Hematopoietic multipotent progenitor cell treated with erythropoietin and hydrocortisone succinate and interleukin-3 and kit ligand, for 6 days (in vitro differentiated cells): ENCODE measurements around the gene MPV17L.
A peak's percentile ranks its signal among the peaks of the same experiment; 100 is the strongest.
"Not testable (repeated sequence)": the region's sequence is repeated elsewhere in the genome, so short reads cannot be mapped to it uniquely, and the experiment has no call there.

ENCODE experiments used
- DNase-seq: peaks from one replicate; pipeline ENCODE4 v3.0.0-alpha.2; 2015

The MPV17L gene

DNA sequence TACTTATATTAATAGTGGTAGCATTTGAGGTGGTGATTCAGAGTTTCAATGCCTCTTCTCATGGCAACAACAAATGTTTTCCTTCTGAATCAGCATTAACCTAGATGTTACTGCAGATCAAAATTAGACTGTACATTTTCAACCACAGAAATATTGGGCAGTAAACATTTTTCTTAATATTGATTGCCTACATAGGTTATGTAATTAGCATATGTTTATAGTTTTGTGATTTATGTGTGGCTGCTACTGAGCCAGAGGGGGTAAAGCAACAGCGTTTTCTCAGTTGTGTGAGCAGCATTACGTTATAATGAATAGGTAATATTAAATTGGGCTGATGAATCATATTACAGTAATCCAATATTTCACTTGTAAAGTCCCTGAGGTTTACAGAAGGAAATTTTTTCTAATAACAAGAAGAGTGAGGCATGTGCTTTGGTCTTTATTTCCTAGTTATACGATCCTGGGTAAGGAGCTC is 20.0 kb downstream of the MPV17L start:
- no peak for DNase-seq

DNA sequence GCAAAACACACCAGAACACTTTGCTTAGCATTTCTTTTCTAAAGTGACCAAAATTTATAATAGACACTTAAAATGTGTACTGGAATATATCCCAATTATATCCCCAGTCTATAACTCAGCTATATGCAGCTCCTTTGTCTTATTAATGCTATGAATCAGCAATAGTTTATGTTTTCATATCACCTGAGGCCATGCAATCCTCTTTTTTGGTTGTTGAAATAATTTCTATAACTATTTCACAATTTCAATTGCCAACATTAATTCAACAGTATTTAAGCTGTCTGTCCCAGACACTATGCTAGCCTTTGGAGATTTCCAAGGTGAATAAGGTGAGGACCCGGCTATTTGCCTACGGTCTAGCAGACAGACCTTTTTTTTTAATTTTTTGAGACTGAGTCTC is 21.6 kb downstream of the MPV17L start:
- no peak for DNase-seq

DNA sequence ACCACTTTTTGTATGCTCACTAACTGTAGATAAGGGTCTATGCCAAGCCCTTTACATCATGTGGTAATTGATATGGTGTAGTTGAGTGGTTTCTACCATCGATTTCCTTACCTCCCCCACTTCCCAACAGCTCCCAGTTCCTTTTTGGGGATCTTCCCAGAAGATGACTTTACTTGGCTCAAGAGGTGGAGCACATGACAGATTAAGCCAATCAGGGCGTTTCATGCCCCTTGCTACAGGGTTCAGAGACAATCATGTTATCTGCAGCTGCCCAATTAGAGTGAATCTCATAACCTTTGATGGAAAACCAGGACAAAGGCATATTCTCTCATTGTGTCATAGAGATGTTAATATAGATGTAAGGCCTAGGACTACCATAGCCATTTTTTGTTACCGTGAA is 22.7 kb downstream of the MPV17L start:
- DNase-seq: no peak

DNA sequence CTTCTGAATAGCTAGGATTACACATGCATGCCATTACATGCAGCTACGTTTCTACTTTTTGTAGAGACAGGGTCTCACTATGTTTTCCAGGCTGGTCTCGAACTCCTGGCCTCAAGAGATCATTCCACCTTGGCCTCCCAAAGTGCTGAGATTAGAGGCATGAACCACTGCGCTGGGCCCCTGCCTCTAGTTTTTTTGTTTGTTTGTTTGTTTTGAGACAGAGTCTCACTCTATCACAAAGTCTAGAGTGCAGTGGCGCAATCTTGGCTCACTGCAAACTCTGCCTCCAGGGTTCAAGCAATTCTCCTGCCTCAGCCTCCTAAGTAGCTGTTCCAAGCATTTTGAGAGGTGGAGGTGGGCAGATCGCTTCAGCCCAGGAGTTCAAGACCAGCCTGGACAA is 26.1 kb downstream of the MPV17L start:
- not testable (repeated sequence) for DNase-seq

DNA sequence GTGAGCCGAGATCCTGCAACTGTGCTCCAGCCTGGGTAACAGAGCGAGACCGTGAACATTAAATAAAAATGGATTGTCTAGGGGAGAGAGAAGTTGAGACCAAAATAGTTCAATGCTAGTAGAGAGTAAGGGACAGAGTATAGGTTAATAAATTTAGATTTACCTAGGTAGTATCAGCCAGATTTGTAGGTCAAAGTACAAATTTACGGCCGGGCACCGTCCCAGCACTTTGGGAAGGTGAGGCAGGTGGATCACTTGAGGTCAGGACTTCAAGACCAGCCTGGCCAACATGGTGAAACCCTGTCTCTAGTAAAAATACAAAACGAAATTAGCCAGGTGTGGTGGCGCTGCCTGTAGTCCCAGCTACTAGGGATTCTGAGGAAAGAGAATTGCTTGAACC is 26.7 kb downstream of the MPV17L start:
- no peak for DNase-seq

DNA sequence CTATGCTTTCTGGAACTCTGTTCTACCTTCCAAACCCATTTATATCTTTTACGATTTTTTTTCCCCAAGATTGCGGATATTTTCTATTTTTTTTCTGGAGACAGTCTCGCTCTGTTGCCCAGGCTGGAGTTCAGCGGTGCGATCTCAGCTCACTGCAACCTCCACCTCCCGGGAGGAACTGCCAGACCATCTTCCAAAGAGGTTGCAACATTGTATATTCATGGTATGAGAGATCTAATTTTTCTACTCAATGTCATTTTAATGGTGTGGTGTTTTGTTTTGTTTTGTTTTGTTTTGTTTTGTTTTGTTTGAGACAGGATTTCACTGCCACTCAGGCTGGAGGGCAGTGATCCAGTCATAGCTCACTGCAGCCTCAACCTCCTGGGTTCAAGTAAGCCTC is 30.3 kb downstream of the MPV17L start:
- no peak for DNase-seq

DNA sequence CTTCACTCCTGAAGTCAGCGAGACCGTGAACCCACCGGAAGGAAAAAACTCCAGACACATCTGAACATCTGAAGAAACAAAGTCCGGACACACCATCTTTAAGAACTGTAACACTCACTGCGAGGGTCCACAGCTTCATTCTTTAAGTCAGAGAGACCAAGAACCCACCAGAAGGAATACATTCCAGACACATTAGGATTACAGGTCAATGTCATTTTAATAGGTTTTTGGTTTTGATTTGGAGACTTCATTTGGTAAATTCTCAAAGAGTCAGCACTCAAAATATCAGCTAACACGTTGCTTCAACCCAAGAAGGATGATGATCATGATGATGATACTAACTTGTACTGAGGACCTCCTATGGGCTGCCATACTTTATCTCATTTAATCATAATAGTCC is 31.2 kb downstream of the MPV17L start:
- DNase-seq: no peak

DNA sequence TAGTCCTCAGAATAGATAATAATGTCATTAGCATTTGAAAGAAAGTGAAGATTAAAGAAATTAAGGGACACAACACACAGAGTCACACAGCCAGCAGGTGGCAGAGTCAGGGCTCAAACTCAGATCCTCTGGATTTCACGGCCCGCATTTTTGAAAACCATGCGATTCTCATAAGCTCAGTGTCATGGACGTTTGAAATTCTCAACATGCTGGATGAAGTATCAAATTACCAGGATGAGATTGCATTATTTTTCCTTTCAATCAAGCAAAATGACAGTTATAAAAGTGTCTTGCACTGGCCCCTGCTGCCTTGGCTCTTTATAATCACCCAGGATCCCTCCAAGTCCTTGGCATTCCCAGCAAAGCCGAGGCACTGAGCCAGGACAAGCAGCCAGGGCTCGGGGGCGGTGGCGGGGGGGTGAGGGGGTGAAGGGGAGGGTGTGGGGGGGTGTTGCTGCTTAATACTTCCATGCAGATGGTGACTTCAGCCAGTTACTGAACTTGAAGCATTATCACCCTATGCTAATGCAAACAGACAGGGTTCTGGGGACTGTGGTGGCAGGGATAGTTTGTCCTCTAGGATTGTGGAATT is 32.2 kb downstream of the MPV17L start:
- DNase-seq: peak; percentile 86

DNA sequence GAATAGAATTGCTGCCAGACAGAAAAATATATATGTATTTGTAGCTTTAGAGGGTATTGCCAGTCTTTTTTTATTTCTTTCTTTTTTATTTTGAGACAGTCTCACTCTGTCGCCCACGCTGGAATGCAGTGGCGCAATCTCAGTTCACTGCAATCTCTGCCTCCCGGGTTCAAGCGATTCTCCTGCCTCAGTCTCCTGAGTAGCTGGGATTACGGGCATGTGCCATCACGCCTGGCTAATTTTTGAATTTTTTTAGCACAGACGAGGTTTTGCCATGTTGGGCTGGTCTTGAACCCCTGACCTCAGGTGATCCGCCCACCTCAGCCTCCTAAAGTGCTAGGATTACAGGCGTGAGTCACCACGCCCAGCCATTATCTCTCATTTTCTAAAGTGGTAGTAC is 35.3 kb downstream of the MPV17L start:
- DNase-seq: not testable (repeated sequence)

DNA sequence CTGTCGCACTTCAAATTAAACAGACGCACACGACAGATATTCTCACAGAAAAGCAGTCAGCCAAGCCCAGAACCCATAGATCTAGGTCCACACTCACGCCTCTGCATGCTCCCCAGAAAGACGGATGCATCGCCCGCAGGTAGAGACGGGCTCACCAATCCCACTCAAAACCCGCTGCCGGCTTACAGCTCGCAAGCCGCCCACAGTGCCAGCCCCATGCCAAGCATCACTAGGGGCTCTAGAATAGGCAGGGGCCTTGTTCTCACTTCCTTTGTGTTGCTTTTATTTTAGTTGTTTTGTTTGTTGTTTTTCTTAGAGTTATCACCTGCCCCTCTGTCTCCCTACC is 38.5 kb downstream of the MPV17L start:
- DNase-seq: no peak

DNA sequence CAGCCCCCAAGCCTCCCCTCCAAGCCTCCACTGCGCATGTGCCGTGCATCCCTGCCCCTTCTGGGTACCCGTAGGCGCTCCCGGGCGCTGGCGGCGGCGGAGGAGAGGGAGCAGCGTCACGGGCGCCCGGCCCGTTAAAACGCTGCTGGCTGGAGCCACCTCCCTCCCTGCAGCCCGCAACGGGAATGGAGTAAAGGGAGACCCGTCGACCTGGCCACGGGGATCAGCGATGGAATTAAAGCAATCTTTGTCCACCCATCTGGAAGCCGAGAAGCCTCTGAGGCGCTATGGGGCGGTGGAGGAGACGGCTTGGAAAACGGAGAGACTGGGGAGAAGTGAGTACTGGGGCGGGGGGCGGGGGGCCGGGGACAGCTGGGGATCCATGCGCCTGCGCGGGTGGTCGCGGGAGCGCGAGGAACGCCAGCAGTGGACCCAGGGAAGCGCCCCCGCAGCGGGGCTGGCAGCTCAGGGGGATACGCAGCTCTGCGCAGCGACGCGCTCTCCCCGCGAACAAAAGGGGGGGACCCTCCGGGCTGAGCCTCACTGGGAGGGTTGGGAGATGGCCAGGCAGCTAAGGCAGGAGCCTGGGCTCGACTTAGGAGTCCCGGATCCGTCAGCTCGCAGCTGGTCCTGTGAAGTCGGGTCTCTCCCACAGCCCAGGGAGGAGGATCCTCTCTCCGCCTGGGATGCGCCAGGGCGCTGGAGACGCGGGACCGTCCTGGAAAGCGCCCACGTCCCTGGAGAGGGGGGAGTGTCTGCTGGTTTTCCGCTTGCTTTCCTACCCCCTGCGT is 39.1 kb downstream of the MPV17L start, which contains the start of gene BMERB1:
Gene BMERB1, plus strand, starts transcription at position 164 of the 791 bp plus-strand sequence. Its CDS starts 66 bp downstream, at position 230.
- DNase-seq: peak; percentile 67

DNA sequence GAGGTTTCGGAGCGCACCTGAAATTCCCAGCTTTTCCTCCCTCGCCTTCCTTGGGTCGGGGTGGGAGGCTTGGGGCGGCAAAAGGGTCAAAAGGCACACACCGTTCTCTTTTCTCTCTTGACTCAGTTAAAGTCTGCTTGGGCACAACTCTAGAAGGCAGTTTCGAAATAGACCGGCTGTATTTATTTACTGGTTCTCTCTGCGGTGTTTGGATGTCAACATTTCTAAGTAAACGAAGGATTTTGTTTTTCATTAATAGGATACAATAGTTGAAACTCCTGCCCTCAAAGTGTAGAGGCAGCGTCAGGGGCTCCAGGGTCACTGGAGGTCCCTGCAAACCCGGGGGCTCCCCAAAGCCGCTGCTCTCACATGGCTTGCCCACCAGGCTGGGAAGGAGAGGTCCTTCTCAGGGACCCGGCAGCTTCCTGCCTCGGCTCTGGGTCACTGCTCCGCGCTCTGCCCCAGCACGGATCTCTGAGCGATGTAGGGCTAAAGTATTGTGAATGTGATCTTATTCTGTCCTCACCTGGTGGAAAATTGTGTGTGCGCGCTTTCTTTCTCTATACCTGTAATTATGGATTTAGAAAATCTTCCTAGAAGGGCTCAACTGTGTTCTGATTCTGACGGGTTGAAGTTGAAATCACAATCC is 39.8 kb downstream of the MPV17L start:
- DNase-seq: peak; percentile 8

DNA sequence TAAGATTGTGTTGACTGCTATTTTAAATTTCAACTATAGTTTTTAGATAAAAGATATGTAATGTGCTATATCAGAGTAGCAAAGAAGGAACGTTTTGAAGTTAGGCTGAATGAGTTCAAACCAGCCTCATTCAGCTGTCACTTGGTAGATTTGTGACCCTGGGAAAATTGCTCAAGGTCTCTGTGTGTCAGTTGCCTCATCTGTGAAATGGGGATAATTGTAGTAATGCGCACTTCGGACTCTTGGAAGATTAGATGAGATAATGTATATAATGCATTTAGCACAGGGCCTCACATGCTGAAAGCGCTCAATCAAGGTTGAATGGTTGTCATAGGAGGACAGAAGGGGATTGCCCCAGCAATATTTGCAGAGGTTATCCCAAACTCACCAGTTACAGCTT is 43.5 kb downstream of the MPV17L start:
- DNase-seq: no peak

DNA sequence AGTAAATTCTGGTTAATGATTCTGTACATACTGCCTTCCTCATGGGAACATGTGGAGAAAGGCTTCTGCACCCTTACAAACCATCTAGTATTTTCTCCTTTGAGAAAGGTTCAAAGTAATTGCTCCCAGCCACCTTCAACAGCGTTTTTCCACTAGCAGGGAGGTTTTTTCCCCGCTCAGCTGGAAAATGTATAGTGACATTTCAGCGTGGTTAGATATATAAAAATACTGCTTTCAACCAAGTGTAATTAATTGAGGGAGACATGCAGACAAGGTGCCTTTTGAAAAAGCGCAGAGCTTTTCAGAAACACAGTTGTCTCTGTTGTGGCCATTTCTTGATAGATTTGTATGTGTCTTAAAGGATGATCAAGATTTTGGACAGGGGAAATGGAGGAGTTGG is 44.0 kb downstream of the MPV17L start:
- DNase-seq: no peak

DNA sequence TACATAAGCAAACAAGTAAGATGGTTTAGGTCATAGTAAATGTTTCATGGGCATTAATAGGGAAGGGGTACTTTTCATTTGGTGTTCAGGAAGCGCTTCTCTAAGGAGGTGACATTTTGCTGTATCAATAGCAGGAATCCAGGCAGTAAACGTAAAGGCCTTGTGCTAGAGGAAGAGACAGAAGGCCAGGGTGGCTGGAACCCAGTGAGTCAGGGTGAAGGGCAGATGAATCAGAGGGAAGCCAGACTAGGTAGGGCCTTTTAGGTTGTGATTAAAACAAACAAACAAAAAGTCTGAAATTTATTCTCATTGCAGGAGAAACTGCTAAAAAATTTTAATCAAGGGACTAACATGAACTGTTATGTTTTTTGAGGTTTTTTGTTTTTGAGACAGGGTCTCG is 45.3 kb downstream of the MPV17L start:
- DNase-seq: no peak

DNA sequence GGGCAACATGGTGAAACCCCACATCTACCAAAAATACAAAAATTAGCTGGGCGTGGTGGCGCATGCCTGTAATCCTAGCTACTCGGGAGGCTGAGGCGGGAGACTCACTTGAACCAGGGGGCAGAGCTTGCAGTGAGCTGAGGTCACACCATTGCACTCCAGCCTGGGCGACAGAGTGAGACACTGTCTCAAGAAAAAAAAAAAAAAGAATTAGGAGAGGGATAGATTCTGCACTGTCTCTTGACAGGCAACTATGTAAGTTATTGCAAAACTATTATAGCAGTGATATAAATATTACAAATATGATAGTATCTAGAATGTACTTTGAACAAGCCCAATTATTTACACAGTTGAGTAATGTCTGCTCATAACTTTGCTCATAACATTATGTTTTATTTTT is 46.6 kb downstream of the MPV17L start:
- DNase-seq: not testable (repeated sequence)

DNA sequence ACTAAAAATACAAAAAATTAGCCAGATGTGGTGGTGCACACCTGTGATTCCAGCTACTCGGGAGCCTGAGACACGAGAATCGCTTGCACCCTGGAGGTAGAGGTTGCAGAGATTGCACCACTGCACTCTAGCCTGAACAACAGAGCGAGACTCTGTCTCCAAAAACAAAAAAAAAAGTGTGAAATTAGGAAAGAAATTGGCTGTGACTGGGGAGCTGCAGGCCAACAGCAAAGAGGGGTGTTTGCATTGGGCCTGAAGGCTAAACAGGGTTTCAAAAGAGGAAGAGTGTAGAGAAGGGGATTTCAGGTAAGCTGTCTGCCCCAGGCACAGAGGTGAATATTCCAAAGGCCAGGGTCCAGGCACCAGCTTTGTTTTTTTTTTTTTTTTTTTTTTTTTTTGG is 48.2 kb downstream of the MPV17L start:
- no peak for DNase-seq

DNA sequence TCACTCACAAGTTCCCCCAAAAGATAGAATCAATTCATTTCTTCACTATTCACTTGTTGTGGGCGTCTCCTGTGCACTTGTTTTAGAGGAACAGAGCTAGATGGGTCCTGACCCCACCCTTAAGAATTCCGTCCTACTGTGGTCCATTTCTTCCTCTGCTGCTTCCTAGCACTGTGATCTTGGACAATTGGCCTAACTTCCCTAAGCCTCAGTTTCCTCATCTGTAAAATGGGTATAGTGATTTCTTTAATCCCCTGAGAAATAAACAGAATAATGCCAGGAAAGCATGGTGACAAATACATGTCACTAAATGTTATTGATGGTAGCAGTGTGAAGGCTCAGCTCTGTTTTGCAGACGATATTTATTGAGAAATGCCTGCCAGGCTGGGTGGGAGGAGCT is 48.7 kb downstream of the MPV17L start:
- no peak for DNase-seq

DNA sequence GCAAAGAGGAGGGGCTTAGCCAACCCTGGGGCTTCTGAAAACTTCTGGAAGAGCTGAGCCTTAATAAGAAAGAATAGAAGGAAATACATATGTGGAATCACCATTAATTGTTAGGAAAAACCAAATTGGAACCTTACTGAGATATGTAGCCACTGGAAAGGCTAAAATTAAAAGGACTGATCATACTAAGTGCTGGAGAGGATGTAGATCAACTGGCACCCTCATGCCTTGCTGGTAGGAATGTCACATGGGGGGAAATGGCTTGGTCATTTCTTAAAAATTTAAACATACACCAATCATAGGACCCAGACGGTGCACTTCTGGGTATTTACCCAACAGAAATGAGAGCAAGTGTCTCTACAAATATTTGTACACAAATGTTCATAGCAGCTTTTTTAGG is 49.9 kb downstream of the MPV17L start:
- DNase-seq: no peak

DNA sequence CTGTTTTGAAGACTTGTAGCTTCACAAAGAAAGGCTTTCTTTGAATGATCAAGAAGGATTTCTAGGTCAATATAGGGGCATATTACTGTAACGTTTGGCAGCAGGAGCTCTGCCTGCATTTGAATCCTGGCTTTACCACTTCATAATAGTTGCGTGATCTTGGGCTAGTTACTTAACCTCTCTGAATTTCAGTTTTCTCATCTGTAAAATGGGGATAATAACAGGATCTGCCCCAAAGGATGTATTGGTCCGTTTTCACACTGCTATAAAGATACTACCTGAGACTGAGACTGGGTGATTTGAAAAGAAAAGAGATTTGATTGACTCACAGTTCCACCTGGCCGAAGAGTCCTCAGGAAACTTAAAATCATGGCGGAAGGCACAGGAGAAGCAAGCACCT is 51.3 kb downstream of the MPV17L start:
- no peak for DNase-seq

DNA sequence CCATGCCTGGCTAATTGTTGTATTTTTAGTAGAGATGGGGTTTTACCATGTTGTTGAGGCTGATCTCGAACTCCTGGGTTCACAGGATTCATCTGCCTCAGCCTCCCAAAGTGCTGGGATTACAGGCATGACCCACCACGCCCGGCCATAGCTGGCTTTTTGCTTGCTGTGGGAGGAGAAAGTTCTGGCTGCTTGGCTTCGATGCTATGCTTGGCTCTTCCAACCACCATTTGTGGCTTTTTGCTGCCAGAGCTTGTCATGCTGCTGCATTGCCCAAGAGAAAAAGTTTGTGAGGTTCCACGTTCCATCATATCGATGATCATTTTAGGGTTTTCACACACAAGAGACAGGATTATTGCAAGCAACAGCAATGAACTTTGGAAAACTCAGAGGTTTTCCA is 55.1 kb downstream of the MPV17L start:
- DNase-seq: no peak

DNA sequence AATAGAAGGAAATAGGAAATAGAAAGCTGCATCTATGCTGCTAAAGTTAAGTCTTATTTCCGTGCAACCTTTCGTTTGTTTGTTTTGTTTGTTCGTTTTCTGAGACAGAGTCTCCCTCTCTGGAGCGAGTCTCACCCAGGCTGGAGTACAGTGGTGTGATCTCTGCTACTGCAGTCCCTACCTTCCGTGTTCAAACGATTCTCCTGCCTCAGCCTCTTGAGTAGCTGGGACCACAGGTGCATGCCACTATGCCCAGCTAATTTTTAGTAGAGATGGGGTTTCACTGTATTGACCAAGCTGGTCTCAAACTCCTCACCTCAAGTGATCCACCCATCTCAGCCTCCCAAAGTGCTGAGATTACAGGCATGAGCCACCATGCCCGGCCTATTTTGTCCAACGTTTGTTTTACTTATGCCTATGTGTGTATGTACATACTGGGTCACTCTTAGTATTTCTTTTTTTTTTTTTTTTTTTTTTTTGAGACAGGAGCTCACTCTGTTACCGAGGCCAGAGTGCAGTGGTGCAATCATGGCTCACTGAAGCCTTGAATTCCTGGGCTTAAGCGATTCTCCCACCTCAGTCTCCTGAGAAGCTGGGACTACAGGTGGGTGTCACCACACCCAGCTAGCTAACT is 55.7 kb downstream of the MPV17L start:
- no peak for DNase-seq

DNA sequence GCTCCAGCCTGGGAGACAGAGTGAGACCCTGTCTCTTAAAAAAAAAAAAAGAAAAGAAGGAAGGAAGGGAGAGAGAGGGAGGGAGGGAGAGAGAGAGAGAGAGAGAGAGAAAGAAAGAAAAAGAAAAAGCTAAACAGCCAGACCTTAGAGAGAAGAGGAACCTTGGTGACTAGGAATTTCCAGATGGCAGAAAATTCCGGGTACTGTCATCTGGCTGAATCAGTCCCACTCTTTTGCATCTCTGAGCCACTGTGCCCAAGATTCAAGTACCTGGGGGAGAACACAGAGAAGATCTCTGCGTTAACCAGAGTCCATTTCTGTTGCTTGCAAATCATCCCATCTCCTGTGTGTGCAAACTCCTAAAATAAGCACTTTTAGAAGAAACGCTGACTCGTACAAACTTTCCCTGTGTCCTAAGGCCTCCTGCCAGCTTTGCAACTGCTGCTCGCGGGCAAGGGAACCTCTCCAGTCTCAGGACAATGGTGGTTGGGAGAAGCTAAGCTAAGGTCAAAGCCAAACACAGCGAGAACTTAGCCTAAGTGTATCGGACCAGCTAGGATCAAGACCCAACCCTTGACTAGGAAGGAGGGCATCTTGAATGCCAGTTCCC is 56.8 kb downstream of the MPV17L start:
- DNase-seq: no peak
